ENCODE results near the gene SMYD3.

SMYD3 gene

GRCh38 chr1:245802941-245803665 is 704.0 kb downstream of the SMYD3 start:
- H3K27ac ChIP-seq (ENCODE audit: low read depth, low read length) = no peak overlapping the region
- H3K4me2 ChIP-seq (ENCODE audit: low read length) = no peak overlapping the region
- H3K27me3 ChIP-seq (ENCODE audit: control insufficient read depth, low read length) = no peaks in the 10 kb centered on the region
- no peak overlapping the region for H3K4me3 ChIP-seq (ENCODE audit: low read length)
- no peaks in the 10 kb centered on the region for H3K9me2 ChIP-seq (replicated peaks; ENCODE audit: control insufficient read depth, low read length)
- TF ChIP-seq EZH2phosphoT487 (IDR thresholded peaks at IDR 0.05; ENCODE audit: borderline replicate concordance, low read length) = no peak
- TF ChIP-seq CTCF (IDR thresholded peaks at IDR 0.05; ENCODE audit: low read depth, low read length, poor library complexity, severe bottlenecking) = no peak
- H3K79me2 ChIP-seq (ENCODE audit: control insufficient read depth, low read length) = no peaks in the 10 kb centered on the region
- peaks cover 5% of the 10 kb centered on the region for H3F3A ChIP-seq (ENCODE audit: control insufficient read depth, insufficient read depth)
- H3K4me1 ChIP-seq (ENCODE audit: control insufficient read depth, low read length) = peaks cover 14% of the 10 kb centered on the region
- H3K9me3 ChIP-seq (ENCODE audit: control insufficient read depth, insufficient read depth, low read length) = no peaks in the 10 kb centered on the region
- H4K20me1 ChIP-seq (ENCODE audit: control insufficient read depth, insufficient read depth, low read depth, low read length) = no peaks in the 10 kb centered on the region
- H3K36me3 ChIP-seq (ENCODE audit: control insufficient read depth, low read length) = no peaks in the 10 kb centered on the region

GRCh38 chr1:245800901-245801605 is 706.0 kb downstream of the SMYD3 start:
- H3K9me3 ChIP-seq (ENCODE audit: control insufficient read depth, insufficient read depth, low read length) = no peaks in the 10 kb centered on the region
- no peaks in the 10 kb centered on the region for H3K79me2 ChIP-seq (ENCODE audit: control insufficient read depth, low read length)
- H3K4me2 ChIP-seq (ENCODE audit: low read length) = no peak overlapping the region
- no peaks in the 10 kb centered on the region for H3K4me1 ChIP-seq (ENCODE audit: control insufficient read depth, low read length)
- H4K20me1 ChIP-seq (ENCODE audit: control insufficient read depth, insufficient read depth, low read depth, low read length) = no peaks in the 10 kb centered on the region
- no peaks in the 10 kb centered on the region for H3K9me2 ChIP-seq (replicated peaks; ENCODE audit: control insufficient read depth, low read length)
- H3K27me3 ChIP-seq (ENCODE audit: control insufficient read depth, low read length) = no peaks in the 10 kb centered on the region
- no peaks in the 10 kb centered on the region for H3F3A ChIP-seq (ENCODE audit: control insufficient read depth, insufficient read depth)
- H3K27ac ChIP-seq (ENCODE audit: low read depth, low read length) = no peak overlapping the region
- no peaks in the 10 kb centered on the region for H3K36me3 ChIP-seq (ENCODE audit: control insufficient read depth, low read length)
- H3K4me3 ChIP-seq (ENCODE audit: low read length) = no peak overlapping the region
- no peak for TF ChIP-seq EZH2phosphoT487 (IDR thresholded peaks at IDR 0.05; ENCODE audit: borderline replicate concordance, low read length)
- no peak for TF ChIP-seq CTCF (IDR thresholded peaks at IDR 0.05; ENCODE audit: low read depth, low read length, poor library complexity, severe bottlenecking)

GRCh38 chr1:245798349-245798711 is 708.7 kb downstream of the SMYD3 start:
- no peaks in the 10 kb centered on the region for H3K4me1 ChIP-seq (ENCODE audit: control insufficient read depth, low read length)
- H3K9me2 ChIP-seq (replicated peaks; ENCODE audit: control insufficient read depth, low read length) = no peaks in the 10 kb centered on the region
- no peak overlapping the region for H3K4me3 ChIP-seq (ENCODE audit: low read length)
- no peaks in the 10 kb centered on the region for H3K36me3 ChIP-seq (ENCODE audit: control insufficient read depth, low read length)
- H3K79me2 ChIP-seq (ENCODE audit: control insufficient read depth, low read length) = no peaks in the 10 kb centered on the region
- H3K27ac ChIP-seq (ENCODE audit: low read depth, low read length) = no peak overlapping the region
- no peaks in the 10 kb centered on the region for H3K9me3 ChIP-seq (ENCODE audit: control insufficient read depth, insufficient read depth, low read length)
- no peaks in the 10 kb centered on the region for H3K27me3 ChIP-seq (ENCODE audit: control insufficient read depth, low read length)
- no peaks in the 10 kb centered on the region for H3F3A ChIP-seq (ENCODE audit: control insufficient read depth, insufficient read depth)
- TF ChIP-seq EZH2phosphoT487 (IDR thresholded peaks at IDR 0.05; ENCODE audit: borderline replicate concordance, low read length) (no peak), CTCF (IDR thresholded peaks at IDR 0.05; ENCODE audit: low read depth, low read length, poor library complexity, severe bottlenecking) (no peak)
- H4K20me1 ChIP-seq (ENCODE audit: control insufficient read depth, insufficient read depth, low read depth, low read length) = no peaks in the 10 kb centered on the region
- no peak overlapping the region for H3K4me2 ChIP-seq (ENCODE audit: low read length)

All from DOHH2 (cell line).